Activated CD4-positive, CD25-positive, alpha-beta regulatory T cell (primary cell): ENCODE measurements around the gene LYST.
"Not testable (repeated sequence)": the region's sequence is repeated elsewhere in the genome, so short reads cannot be mapped to it uniquely, and the experiment has no call there.

Experiments used
- DNase-seq, 4 experiments: peaks; one replicate each; lab custom pipeline; 2025; lab: John Stamatoyannopoulos, UW

Gene LYST

DNA sequence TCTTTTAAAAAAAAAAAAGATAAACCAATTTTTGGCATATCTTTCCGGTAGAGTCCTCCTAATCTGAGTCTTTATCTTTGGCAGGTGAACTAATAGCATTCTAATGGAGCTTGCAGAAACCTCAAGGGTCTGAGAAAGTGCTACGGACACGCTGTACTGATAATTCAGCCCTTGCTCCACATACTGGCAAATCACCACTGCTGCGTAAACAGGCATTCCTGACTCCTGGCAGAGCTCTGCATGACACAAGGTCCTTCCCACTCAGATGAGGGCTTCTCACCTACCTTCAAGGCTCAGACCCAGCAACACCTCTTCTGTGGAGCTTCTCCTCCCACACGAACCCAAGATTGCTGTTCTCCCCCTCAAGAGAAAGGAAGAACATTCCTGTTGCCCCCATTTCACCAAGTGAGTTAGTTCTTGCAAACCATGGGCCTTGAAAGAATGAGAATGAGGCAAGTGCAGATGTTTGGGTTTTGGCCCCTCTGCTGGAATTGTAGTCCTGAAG is 48.0 kb downstream of the LYST start:
- no peak for DNase-seq

- no peak for DNase-seq
These were observed 49.5 kb downstream of the LYST start for GRCh38 chr1:235817101-235817728.

DNA sequence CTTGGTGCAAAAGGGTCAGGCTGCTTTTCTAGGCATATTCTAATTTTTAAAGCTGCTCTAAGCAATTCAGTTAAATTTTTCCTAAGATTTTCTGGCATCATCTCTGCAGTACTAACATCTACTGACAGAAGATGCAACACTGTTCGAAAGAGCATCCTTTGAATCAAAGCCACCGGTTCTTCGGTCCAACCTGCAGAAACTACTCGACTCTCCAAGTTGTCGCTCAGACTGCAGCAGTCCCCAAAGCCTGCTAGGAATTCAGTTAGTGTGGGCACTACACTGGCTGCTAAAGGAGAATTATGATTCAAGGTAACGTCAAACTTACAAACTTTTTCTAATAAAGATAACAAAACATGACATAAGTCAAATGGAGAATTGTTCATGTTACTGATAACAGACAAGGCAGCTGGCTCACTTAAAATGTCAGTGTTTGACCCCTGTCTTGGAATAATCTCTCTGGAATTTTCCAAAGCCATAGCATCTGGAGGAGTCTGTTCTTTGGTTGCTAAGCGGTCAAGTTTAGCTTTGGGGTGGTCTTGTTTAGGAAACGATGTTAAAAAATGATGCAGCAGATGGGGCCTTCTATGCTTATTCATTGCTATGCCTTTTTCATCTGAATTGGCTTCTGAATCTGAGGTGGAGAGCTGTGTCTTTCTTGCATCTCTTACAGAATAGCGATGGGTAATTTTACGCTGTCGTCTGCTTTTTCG is 56.9 kb downstream of the LYST start:
- DNase-seq: no peak

DNA sequence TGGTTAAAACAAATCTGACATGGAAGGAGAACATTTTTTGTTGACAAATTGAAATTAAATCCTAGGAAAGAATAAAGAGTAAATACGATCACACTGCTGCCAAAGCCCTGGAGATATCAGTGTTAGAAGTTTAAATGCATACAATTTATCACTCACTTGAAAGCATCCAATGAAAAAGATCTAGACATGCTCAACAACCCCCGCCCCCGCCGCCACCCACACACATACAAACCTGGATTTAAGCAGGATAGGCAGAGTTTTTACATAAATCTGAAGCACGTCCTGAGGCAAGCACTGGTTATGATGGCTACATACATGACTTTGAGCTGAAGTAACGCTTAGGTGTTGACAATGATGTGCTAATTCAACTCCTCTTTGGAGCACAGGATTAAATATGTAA is 58.5 kb downstream of the LYST start:
- no peak for DNase-seq

DNA sequence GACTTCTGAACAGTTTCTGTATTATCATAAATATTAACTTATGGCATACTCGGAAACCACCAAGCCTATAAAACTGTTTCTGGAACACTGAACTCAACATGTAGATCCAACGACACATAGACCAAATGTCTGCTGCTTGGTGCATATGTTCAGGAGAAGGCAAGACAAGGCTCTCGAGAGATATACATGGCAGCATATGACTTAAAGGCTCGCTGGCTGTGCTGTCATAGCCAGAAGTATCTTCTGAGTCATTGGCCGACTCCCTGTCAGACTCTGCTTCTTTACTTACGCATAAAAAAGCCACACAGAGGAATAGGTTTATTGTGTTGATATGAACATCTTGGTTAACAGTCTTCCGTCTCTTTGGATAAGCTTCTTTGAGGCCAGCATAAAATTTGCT is 60.6 kb downstream of the LYST start:
- no peak for DNase-seq

GRCh38 chr1:235802573-235803346 is 63.9 kb downstream of the LYST start:
- DNase-seq: no peak

DNA sequence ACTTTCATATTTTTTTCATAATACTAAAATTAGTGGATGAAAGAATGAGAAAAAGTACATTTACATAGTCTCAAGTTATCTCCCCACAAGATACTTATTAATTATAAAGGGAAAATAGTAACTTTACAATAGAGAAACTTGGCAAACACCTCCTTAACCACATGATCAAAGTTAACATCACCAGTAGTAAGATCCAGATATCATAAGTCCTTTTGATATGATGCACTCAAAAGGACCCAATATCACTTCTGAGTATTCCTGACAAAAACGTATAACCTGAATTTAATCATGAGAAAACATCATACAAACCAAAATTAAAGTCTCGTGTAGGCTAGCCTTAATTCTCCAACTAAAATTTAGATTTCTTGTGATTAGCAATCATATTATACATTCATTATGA is 67.4 kb downstream of the LYST start:
- no peak for DNase-seq

- no peak for DNase-seq
These were observed 75.1 kb downstream of the LYST start for GRCh38 chr1:235791532-235792060.

GRCh38 chr1:235790123-235790522 is 76.6 kb downstream of the LYST start:
- DNase-seq: no peak

DNA sequence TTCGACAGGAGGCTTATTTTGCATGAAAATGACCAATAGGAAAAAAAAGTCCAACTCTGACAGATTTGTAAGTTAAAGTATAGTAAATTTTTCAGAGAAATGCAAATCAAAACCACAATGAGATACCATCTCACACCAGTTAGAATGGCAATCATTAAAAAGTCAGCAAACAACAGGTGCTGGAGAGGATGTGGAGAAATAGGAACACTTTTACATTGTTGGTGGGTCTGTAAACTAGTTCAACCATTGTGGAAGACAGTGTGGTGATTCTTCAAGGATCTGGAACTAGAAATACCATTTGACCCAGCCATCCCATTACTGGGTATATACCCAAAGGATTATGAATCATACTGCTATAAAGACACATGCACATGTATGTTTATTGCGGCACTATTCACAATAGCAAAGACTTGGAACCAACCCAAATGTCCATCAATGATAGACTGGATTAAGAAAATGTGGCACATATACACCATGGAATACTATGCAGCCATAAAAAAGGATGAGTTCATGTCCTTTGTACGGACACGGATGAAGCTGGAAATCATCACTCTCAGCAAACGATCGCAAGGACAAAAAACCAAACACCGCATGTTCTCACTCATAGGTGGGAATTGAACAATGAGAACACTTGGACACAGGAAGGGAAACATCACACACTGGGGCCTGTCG is 80.3 kb downstream of the LYST start:
- DNase-seq: not testable (repeated sequence)

GRCh38 chr1:235784950-235785349 is 81.8 kb downstream of the LYST start:
- no peak for DNase-seq

DNA sequence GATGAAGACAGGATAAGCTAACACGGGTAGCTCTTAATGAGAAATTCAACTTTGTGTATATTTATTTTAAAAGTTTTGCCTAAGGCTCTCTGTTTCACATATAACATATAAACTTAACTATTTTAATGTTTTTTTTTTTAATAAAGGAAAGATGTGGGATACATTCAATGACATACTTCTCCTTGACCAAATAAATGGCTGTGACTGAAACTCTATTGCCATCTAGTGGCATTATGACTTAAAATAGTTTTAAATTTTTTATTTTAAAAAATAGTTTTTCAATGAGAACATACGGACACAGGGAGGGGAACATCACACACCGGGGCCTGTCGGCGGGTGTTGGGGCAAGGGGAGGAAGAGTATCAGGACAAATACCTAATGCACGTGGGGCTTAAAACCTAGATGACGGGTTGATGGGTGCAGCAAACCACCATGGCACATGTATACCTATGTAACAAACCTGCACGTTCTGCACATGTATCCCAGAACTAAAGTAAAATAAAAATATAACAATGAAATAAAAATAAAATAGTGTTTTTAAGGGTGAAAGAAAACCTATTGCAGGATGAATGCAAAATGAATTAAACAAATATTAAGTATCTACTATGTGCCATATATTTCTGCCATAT is 83.4 kb downstream of the LYST start:
- no peak for DNase-seq

DNA sequence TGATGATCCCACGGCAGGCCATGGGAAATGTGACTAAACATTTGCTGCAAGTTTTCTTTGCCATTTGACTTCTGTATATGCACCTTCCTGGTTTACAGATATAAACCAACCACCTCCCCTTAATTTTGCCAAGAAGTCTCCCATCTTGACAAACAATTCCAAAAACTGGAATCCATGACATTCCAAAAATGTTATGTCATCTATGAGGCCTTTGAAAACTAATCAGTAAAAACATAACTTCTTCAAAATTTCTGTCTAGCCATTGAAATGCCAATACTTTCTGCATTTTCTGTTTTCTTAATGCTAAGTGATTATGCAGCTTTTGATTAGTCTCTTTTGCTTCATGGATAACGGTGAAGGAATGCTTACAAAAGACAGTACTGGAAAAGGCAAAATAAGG is 84.1 kb downstream of the LYST start:
- no peak for DNase-seq

DNA sequence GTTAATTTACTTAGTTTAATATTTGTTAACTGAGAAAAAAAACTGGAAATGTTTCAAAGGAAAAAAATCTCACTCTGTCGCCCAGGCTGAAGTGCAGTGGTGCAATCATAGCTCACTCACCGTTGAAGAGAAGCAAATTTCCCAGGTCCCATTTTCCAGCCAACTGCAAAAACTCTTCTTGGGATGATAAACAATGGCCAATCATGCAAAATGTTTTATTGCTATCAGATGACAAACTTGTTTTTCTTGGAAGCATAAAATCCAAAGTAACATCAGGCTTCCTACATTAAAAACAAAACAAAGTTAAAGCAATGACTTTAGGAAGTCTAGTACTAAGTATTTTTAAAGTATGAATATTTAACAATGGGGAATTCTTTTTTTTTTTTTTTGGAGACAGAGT is 84.9 kb downstream of the LYST start:
- DNase-seq: no peak

- DNase-seq: no peak
These were observed 86.9 kb downstream of the LYST start for GRCh38 chr1:235779770-235780169.

DNA sequence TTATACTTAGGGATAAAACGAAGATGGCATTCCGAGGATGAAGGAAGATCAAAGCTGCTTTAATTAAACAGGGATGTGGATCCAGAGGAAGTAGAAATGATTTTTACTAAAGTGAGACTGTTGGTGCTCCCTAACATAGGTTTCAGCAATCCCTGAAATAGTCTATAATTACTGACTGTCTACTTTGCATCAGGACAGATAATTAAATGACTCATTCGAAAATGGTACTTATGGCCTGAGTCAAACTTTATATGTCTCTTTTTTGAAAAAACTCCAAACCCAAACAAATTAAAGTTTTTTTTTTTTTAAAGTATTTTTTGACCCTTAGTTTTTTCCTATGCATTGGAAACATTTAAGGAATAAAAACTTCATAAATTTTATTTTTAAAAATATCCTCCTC is 90.3 kb downstream of the LYST start:
- DNase-seq: no peak

DNA sequence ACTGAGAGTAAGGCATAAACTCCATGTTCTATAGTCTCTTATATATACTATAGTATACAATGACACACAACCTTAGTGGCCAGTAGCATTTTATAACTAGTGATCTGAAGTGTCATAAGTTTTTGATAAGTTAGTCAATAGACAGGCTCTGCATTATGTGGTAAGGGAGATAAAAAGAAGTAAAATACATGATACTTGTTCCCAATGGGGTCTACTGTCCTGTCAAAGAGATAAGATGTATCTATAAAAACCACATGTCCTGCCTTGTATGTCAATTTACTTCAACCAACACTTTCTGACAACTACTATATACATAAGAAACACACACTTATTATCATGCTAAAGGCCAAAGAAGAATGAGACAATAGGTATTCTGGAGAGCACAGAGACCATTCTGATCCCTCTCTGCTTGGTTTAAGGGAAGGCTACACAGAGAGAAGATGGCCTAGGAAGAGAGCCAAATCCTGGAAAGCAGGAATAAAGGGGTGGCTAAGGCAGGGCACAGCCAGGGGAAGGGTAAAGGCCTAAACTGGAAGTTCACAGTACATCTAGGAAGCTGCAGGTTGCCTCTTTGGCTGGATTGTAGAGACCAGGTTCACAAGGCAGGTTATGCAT is 91.4 kb downstream of the LYST start:
- DNase-seq: no peak

DNA sequence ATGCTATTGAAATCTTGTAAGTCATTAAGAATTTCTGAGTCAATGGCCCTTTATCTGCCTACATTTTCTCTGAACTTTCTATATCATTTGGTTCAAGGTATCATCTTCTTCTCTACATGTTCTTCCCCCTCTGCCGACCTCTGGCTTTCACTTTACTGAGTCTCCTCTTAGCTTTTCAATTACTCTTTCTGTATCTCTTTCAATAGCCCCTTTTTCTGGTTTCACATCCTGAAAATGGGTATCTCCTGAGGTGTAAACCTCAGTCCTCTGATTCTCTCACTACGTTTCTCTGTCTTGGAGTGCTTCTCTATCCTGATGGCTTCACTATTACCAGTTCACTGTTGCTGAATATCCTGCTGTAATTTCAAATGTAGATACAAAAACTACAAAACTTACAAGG is 98.9 kb downstream of the LYST start:
- DNase-seq: no peak

DNA sequence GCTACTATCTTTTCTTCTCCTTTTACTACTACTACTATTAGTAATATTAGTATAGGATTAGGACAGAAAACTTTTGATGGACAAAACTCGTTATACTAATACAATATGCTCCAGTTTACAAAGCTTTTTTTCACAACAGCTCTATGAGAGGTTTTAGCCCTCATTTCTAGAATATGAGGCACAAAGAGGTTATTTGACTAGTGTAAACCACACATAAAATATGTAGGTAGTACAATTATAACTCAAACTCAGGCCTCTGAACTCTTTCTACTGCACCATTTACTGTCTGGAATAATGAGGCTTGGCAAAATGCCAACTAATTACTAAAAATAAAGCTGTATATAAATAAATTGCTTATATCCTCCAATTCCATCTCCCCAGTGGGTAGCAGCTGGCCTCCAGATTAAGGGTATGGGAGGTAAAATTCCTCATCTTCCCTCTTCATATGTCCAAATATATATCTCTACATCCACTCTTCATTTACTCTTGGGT is 99.9 kb downstream of the LYST start:
- DNase-seq: no peak

DNA sequence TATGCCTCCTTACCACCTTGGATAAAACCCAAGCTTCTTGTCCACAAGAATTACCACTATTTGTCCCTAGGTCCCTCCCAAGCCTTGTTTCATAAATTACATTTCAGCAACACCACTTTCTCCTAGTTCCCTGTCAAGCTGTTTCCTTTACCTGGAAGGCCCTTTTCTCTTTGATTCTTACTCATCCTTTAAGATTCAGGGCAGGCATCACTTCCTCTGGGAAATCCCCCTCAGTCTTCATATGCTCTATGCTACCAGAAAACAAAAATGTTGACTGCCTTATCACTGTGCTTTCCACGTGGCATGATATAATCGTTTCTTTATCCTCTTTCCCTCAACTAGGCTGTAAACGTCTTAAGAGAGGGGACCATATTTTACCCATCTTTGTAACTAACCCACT is 102.7 kb downstream of the LYST start:
- no peak for DNase-seq

DNA sequence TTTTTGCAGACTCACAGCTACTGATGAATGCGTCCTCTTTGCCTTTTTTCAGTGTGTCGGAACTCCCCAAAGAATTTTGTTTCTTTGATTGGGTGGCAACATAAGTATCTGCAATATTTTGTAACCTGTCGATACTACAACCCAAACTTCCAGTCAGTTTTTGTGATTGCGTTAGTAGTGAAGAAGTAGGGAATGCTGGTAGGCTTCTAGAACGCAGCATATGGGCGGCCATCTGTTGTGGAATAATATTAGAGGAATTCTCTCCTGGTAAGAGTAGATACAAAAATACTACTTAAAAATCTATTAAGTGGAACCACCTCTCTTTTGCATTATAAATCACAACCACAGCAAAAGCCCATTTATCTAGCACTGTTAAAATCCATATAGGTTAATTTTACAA is 107.4 kb downstream of the LYST start:
- no peak for DNase-seq
